ENCODE data around the gene PNMA8C.
"Not testable (repeated sequence)": the region's sequence is repeated elsewhere in the genome, so short reads cannot be mapped to it uniquely, and the experiment has no call there.

Gene PNMA8C

DNA sequence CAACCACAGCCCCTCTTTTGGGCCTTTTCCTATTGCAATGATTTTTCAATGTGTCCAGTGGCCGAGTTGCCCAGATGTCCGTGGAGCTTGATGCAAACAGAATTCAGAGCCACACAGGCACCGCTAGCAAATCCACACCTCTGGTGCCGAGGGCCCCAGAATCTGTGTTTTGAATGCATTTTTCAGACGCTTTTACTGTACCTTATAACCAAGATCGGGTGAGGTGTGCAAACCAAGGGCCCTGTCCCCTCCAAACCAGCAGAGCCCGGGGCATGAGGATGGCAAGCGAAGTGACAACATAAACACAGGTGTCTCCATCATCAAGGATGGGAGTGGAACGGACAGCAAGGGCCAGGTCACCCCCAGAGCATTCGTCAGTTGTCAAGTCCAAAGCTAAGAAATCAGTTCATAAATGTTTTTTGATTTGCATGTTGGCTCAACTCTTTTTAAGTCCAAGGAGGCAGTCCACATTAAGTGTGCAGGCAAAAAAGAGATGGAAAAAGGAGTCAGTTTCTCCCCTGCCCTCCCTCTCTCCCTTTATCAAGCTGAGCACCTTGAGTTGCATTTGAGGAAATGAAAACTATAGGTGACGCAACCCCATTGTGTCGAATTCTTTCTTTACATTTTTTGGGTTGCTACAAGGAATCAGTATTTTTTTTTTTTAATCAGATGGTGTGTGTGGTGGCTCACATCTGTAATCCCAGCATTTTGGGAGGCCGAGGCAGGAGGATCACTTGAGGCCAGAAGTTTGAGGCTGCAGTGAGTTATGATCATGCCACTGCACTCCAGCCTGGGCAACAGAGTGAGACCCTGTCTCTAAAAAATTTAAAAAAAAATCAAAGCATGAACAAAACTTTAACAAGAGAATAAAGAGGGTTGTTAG lies 18.3 kb downstream of the PNMA8C start:
- no peak for DNase-seq

DNA sequence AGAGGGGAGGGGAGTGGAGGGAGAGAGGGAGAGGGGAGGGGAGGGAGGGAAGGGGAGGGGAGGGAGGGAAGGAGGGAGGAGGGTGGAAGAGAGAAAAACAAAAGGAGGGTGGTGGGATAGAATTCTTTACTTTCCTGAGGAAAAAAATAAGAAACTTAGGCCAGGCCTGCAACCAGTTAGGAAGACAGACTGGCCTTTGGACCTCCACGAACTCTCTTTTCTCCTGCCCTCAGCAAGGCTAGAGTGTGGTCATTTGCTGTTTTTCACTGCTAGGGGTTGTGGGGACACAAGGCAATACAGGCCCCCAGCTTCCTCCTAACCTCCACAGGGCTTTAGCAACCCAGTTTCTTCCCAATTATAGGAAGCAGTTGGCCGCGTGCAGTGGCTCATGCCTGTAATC lies 19.5 kb downstream of the PNMA8C start:
- DNase-seq: no peak

DNA sequence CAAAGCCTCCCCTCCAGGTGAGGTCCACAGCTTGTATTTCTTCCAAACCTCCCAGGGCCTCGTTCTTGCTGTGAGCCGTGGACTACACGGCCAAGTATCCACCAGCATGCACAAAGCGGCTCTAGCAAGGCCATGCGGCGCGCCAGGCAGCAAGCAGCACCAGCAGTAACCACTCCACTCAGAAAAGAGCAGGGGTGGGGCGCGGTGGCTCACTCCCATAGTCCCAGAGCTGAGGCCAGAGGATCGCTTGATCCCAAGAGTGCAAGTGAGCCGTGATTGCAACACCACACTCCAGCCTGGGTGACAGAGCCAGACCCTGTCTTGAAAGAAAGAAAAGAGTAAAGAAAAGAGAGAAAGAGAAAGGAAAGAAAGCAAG lies 20.1 kb downstream of the PNMA8C start:
- DNase-seq: peak; percentile 61

DNA sequence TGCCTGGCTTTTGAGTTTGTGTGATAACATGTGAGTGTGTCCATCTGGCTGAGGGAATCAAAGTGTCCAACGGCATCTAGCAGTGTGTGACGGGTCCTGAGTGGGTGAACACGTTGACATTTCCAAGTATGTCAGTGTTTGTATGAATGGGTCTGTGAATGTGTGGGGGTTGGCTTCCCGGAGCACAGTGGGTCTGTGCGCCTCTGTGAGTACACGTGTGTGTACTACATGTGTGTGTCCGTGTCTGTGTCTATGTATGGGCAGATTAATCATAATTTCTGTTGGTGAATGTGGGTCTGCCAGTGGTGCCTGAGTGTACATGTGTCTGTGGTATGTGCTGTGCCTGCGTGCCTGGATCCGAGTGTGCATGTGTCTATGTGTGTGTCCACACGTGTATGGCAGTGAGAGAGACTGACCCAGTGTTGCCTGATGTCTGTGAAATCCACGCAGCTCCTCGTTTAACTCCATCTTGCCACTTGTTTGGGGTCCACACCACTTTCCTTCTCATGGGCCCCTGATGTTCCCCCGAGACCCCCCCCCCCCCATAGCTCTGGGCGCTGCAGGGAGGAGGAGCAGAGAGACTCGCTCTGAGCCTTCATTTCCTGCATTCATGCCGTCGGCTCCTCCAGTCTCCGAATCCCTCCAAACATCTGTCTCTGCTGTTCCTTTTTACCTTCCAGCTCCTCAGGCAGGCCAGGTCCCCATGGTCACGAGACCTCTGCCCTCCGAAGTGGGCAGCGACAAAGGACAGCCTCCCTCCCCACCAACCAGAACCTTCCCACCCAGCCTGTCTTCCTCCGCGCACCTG lies 20.7 kb downstream of the PNMA8C start:
- DNase-seq: no peak

DNA sequence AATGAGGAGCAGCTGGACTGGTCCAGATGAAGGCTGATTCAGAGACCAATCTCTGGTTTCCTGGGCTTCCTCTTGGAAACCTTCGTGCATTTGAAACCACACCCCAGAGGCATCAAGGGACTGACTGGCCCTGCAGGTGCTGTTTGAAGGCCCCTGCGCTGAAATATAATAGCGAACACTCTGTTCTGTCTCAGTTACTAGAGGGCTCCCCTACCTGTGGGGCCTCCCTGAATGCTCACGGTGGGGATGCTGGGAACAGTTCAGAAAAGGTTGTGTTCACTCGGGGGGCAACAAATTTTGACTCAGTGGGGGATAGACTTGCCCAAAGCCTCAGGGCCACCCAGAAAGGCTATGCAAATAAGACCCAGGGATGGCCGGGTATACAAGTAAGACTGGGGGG lies 21.8 kb downstream of the PNMA8C start:
- peak; percentile 54 for DNase-seq

DNA sequence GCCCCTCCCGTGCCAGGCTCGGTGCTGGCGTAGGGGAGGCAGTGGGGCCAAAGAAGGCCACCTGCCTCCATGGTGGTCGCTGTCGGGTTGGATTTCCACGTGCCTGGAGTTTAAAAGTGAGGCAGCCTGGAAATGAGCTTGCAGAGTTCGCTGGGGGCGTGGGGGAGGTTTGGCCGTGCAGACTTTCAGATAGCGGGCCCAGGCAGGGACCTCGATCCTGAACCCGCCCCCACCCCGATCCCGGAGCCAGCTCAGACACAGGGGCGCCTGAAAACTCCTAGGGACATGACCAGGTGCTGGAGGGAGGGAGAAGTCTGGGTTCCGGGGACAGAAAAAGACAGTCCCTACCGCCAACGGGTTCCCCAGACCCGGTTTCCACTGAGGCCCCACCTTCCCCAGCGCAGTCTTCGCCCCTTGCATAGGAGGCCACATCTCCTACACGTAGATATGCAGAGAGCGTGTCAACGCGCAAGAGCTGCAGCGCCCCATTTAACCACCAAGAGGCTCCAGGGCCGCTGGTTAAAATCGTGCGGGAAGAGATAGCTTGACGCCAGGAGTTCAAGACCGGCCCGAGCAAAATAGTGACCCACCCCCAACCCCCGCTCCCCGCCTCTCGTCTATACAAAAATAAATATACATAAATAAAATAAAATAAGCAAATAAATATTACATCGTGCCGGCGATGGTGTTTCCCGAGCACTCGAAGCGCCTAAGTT lies 23.8 kb downstream of the PNMA8C start:
- no peak for DNase-seq

DNA sequence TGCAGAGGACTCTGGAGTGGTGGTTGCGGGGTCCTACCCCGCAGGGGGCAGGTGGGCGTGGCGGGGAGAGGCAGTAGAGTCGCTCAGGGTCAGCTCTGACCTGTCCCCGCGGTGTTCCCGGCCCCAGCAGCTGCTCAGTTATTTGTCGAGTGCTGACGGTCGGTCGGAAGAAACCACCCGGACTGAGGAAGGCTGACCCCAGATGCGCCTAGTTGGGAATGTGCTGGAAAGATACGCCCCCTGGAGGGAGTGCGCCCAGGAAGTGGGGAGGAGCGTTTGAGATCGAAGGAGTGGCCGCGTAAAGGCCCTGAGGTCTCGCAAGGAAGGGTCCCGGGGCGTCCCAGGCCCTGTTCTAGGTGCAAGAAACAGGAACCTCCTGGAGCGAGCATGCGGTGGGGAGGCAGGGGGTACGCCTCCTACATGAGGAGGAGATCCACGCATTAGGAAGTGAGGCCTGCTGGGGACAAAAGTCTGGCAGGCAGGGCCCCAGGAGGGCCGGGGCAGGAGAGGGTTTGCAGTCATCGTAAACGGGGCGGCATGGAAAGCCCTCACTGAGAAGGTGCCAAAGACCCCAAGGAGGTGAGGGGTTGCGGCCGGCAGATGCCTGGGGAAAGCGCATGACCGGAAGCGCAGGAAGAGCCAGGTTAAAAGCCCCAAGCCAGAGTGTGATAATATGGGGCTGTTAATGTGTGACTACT lies 24.5 kb downstream of the PNMA8C start:
- DNase-seq: no peak

DNA sequence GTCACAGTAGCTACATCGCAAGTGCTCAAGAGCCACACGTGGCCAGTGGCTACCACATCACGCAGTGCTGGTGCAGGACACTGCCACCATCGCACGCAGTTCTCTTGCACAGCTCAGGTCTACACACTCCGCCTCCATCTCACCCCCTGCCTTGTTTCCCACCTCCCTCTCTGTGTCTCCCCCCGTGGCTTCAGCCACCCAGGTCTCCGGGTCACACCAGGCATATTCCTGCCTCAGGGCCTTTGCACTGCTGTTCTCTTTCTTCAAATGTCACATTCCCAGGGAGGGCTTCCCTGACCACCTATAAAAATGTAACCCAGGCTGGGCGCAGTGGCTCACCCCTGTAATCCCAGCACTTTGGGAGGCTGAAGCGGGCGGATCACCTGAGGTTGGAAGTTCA lies 26.0 kb downstream of the PNMA8C start:
- no peak for DNase-seq

DNA sequence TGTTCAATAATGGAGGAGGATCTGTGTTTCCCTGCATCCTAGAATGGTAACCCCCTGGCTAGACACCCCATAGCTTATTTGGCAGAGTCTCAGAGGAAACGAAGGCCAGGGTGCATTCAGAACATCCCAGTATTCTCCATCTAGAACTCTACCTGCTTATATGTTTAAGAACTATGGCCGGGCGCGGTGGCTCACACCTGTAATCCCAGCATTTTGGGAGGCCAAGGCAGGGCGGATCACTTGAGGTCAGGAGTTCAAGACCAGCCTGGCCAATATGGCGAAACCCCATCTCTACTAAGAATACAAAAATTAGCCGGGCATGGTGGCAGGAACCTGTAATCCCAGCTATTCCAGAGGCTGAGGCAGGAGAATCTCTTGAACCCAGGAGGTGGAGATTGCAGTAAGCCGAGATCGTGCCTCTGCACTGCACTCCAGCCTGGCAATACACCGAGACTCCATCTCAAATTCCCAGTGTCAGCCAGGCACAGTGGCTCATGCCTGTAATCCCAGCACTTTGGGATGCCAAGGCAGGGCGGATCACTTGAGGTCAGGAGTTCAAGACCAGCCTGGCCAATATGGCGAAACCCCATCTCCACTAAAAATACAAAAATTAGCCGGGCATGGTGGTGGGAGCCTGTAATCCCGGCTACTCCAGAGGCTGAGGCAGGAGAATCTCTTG lies 30.8 kb downstream of the PNMA8C start:
- DNase-seq: not testable (repeated sequence)

DNA sequence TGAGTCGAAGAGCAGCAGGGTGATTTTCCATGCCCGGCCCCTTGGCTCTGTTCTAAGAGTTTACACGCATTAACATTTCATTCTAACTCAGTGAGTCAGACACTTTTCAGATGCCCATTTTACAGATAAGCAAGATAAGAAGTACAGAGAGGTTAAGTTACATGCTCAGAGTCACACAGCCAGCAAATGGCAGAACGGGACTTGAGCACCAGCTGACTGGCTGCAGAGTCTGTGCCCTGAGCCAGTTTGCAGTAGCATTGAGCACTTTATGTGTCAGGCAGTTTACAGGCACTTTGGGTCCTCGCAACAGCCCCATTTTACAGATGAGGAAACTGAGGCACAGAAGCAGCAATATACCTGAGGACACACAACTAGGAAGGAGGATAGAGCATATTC lies 34.3 kb downstream of the PNMA8C start:
- no peak for DNase-seq

DNA sequence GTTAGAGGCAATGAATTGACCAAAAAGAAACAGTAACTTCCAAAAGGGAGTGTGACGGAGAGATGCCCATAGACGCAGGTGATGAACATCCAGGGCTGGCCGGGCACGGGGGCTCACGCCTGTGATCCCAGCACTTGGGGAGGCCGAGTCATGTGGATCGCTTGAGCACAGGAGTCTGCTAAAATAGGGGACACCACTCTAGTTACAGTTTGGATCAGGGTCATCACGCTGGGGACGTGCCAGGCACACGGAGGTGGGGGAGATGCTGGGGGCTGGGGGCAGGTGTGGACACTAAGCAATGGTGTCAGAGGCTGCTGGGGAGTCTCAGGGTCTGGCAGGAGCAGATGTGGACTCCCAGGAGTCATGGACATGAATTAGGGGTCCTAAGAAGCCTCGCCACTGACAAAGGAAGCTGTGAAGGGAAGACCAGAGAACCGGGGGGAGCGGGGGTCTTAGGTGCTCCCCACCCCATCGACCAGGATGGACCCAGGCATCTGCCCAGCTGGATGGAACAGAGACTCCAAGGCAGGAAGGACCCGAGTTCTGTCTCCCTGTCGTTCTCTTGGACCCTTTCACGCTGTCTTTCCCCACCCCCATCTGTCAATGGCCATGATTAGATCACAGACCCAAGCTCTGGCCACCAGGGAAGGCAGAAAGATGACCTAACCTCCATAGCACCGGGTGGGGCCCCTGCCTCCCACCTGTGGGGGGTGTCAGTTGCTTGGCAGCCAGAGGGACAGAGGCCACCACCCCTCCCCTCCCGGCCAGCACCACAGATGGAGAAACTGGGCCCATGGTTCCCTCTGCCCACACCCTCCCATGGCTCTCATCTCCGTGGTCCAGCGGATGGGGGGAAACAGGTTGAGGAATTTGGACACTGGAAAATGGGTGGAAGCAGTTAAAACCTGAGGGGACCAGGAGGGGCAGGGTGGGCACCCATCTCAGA lies 35.0 kb downstream of the PNMA8C start:
- no peak for DNase-seq

DNA sequence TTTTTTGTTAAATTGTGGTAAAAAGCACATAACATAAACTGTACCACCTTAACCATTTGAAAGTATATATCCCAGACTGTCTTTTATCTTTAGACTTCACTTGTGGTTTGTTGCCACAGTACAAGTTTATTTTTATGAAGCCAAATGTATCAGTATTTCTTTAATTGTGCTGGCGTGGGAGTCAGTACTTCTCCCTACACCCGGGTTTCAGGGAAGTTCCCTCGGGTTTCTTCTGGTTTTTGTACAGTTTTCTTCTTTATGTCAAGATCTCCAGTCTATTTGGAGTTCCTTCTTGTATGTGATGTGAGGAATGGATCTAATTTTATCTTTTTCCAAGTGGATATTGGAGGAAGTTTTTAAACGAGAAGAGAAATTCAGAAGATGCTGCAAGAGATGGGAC lies 35.9 kb downstream of the PNMA8C start:
- no peak for DNase-seq

DNA sequence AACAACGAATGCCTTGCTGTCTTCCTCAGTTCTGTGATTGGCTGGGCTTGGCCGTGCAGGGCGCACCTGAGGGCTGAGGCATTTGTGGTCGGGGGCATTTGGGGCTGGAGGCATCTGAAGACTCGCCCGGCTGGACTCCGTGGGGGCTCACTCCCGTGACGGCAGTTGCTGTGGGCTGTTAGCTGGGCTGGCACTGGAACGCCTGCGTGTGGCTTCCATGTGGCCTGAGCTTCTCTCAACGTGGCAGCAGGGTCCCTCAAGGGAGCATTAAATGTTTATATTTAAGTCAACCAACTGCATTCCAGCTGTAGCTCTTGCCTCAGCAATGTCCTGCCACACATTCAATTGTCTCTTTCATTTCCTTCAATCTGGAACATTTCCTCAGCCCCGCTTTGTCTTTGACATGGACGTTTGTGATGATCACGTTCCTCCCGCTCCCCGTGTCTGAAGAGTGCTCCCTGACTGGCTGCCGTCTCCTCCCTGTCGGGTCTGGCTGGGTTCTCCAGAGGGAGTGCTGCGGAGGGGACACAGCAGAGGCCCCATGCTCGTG lies 36.4 kb downstream of the PNMA8C start:
- no peak for DNase-seq

DNA sequence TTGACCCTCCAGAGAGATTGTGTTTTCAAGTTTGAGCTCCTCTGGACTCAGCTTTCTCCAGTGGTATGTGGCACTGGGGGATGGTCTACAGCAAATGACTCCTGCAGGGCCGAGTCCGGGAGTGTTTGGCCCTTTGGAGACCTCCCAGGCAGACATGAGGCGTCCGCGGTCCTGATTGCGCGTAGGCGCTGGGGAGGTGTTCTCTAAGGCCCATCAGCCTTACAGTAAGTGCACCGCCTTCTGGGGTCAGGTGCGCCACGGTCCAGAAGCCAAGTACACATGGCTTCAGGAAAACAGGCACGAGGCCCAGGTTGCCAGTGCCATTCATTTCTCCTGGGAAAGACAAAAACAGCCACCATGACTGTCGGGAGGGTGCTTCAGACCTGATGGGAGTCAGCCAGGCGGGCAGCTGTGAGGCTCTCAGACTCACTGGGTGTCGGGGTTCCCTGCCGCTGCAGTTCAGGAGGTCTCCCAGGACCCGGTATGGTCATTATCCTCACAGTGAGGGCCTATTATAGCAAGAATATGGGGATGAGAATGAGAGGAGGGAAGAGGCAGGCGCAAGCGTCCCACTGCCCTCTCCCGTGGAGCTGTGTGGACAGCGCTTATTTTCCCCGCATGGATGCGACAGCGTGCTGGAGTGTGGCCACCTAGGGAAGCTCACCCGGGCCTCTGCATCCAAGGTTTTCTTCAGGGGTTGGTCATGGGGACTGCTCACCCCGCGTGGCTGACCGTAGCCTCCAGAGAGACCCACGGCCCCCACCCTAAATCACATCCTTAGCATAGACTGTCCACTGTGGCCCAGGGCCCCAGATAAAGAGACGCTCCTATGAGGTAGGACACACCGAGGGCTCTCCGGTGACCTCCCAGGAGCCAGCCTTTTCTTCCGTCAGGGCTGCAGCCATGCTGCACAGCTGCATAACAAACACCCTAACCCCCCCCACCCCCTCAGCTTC lies 37.2 kb downstream of the PNMA8C start:
- no peak for DNase-seq

DNA sequence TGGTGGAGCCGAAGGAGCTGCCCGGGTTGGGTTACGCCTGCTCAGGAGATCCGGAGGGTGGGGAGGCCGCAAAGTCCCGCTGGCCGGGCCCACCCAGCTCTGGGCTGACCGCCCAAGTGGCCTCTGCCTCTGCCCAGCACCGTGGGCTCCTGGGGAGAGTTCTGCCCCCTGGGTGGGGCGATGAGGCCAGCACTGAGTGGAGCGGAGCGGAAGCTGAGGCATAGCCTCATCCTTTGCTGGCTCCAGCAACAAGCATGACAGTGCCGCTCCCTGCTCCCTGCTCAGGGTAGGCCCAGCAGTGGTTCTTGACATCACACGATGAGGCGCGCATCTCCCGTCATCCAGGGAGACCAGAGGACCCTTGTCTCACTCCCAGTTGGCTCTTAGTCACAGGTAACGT lies 37.9 kb downstream of the PNMA8C start:
- no peak for DNase-seq

DNA sequence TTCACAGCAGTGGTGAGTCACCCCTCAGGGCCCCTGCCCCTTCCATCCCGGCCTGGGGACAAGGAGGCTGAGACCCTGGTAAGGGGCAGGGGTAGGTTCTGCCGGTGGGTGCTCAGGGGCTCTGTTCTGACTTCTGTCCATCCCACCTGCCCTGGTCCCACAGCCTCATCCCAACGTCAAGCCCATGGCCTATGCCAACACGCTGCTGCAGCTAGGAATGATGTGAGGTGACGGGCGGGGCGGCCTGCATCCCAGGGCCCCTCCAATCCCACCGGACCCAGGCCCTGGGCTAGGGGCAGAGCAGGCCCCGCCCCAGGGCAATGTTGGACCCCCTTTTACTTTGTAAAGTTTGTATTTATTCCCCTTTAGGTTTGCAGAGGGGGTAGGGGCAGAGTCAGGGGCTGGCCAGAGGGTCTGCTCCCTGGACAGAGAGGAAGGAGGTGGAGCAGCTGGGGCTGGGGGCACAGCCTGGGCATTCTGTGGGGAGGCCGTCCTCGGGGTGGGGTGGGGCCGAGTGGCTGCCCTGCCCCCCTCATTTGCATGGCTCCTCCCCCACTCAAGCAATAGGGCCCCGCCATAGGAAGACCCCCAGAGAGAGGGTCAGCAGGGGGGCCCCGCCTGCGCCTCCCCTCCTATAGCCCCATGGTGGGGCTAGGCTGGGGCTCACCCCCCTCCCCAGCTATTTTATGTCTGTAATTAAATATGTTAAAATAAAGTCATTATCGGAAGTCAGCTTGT lies 38.4 kb downstream of the PNMA8C start:
- no peak for DNase-seq

DNA sequence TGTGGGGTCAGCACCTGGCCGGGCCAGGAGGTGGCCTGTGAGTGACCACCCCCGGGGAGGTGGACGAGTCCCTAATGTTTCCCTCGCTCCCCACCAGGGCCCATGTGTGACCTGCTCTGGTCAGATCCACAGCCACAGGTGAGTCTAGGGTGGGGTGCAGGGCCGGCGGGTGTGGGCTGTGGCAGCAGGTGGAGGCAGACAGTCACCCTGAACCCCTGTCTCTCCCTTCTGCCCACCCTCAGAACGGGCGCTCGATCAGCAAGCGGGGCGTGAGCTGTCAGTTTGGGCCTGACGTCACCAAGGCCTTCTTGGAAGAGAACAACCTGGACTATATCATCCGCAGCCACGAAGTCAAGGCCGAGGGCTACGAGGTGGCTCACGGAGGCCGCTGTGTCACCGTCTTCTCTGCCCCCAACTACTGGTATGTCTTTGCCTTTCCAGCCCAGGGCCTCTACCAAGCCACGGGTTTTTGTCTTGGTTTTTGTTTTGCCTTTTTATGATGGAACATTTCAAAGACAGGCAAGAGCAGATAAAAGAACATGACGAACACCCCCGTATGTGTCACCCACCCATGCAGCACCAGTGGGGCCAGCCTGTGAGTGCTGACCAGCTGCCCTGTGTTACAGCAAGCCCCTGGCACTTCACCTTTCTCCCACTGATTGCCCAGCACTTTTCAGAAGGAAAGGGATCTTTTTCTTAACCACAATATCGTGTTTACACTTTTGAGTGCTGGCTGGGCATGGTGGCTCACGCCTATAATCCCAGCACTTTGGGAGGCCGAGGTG lies 40.2 kb downstream of the PNMA8C start:
- DNase-seq: no peak

DNA sequence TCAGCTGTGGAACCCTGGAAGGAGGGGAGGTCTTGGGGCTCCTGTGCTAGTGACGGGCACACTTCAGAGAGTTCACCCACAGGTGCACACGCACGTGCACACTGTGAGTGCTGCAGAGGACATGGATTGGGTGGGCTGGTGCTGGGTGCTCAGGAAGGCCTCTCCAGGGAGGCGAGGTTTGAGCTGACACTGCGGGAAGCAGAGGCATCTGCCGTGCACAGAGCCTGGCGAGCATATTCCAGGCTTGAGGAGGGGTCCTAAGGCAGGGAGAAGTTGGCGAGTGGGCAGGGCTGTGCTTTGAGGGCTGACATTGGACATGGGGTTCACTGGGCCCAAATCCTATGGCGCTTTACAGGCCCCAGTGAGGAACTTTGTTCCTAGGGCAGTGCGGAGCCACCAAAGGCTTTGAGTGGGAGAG lies 41.0 kb downstream of the PNMA8C start:
- DNase-seq: no peak

Measured in NCI-H510A (cell line).